Sciatic nerve (tissue), 2 donors: Measurements from ENCODE around the gene EFNB2. TPM values are rescaled to one million over a fixed set of nuclear protein-coding genes. Genes with fewer than 3 reads are reported as not detected.

Source experiments
- ATAC-seq: fragments of 200-7000 bp; cut with Tn5 transposase; one replicate; pipeline ENCODE4 v1.9.1; 2020; ENCODE audit warnings: mild to moderate bottlenecking, moderate library complexity
- DNase-seq: peaks from one replicate; pipeline ENCODE4 v3.0.0-alpha.2; 2020; ENCODE audit warnings: low spot score
- intact Hi-C: fragments of 100-400 bp; cut with DNase I; formaldehyde crosslinking; loops from one replicate; pipeline ENCODE4 v1.14.2; 2022
- total RNA-seq: library from RNA; stranded (reverse); fragmentation: NEBNext Ultra II Directional; extraction: Animal tissue kit (Norgen Biotek cat#: 25700); gene quantifications from one replicate; pipeline ENCODE4 v1.2.1, GENCODE V29; 2021
- donor health status: DM: no; HTN: no; CAD: no.
- donor health status: DM: no; HTN: no; CAD: no.

Gene EFNB2
- total RNA-seq, 1 donor from 2014 or later, result 37.0 TPM

GRCh38 chr13:106470576-106470975 is 64.9 kb downstream of the EFNB2 start:
- intact Hi-C loops, result no loop called here
- DNase-seq (no peak), ATAC-seq (no peak)

- ATAC-seq, result no peak
- DNase-seq, result no peak
- intact Hi-C loops, result no loop called here
These were observed 66.5 kb downstream of the EFNB2 start for GRCh38 chr13:106468744-106469590.

GRCh38 chr13:106468207-106468606 is 67.3 kb downstream of the EFNB2 start:
- DNase-seq (no peak), ATAC-seq (peak; percentile 26)
- intact Hi-C loops, result no loop called here

- intact Hi-C loops, result no loop called here
- ATAC-seq, result peak; percentile 57
These were observed 67.9 kb downstream of the EFNB2 start for GRCh38 chr13:106467427-106468122.

GRCh38 chr13:106466691-106467426 is 68.6 kb downstream of the EFNB2 start:
- DNase-seq (no peak), ATAC-seq (peak; percentile 71)
- intact Hi-C loops, result no loop called here

More at GRCh38 chr13:106467427-106468122, 67.9 kb downstream of the EFNB2 start:
- no peak for DNase-seq

GRCh38 chr13:106464076-106464475 is 71.4 kb downstream of the EFNB2 start:
- intact Hi-C loops, result no loop called here
- no peak for DNase-seq
- ATAC-seq, result no peak

GRCh38 chr13:106462710-106463109 is 72.8 kb downstream of the EFNB2 start:
- intact Hi-C loops, result no loop called here
- no peak for ATAC-seq
- DNase-seq, result no peak

- DNase-seq (no peak), ATAC-seq (no peak)
- intact Hi-C loops, result no loop called here
These were observed 79.7 kb downstream of the EFNB2 start for GRCh38 chr13:106455777-106456176.

GRCh38 chr13:106455190-106455589 is 80.3 kb downstream of the EFNB2 start:
- ATAC-seq, result peak; percentile 22
- DNase-seq, result no peak
- intact Hi-C loops, result no loop called here

- no peak for ATAC-seq
- intact Hi-C loops, result no loop called here
- no peak for DNase-seq
These were observed 82.4 kb downstream of the EFNB2 start for GRCh38 chr13:106453101-106453500.

GRCh38 chr13:106450991-106451390 is 84.5 kb downstream of the EFNB2 start:
- intact Hi-C loops, result no loop called here
- DNase-seq (no peak), ATAC-seq (no peak)

GRCh38 chr13:106449096-106449495 is 86.4 kb downstream of the EFNB2 start:
- DNase-seq (no peak), ATAC-seq (no peak)
- intact Hi-C loops, result no loop called here

- intact Hi-C loops, result no loop called here
- ATAC-seq, result no peak
- DNase-seq, result no peak
These were observed 89.5 kb downstream of the EFNB2 start for GRCh38 chr13:106445996-106446395.

- ATAC-seq, result no peak
- intact Hi-C loops, result no loop called here
- no peak for DNase-seq
These were observed 91.7 kb downstream of the EFNB2 start for GRCh38 chr13:106443607-106444322.

- ATAC-seq, result no peak
- intact Hi-C loops, result no loop called here
- no peak for DNase-seq
These were observed 94.6 kb downstream of the EFNB2 start for GRCh38 chr13:106440866-106441265.
